Muscle of back (tissue), 11 donors: ENCODE results near the gene EIF3J. TPM values are rescaled to one million over a fixed set of nuclear protein-coding genes. Genes with fewer than 3 reads are reported as not detected.
"Not testable (repeated sequence)": the region's sequence is repeated elsewhere in the genome, so short reads cannot be mapped to it uniquely, and the experiment has no call there.

ENCODE experiments used
- DNase-seq, 3 donors: peaks; one replicate each; pipeline versions ENCODE4 v3.0.0 to v3.0.0-alpha.2; 2013
- polyA plus RNA-seq, 10 donors: library from polyadenylated mRNA; unstranded; fragments of 120-200 nt; gene quantifications; one replicate each; pipeline ENCODE4 v1.2.1, GENCODE V29; 2013; ENCODE audit not compliant: insufficient read length in 10 of 10

Gene EIF3J
- polyA plus RNA-seq, 10 donors = 72.3 to 103 (median 90.1) TPM

- DNase-seq = no peak
These were observed 841 bp downstream of the EIF3J start for GRCh38 chr15:44537735-44538240.

DNA sequence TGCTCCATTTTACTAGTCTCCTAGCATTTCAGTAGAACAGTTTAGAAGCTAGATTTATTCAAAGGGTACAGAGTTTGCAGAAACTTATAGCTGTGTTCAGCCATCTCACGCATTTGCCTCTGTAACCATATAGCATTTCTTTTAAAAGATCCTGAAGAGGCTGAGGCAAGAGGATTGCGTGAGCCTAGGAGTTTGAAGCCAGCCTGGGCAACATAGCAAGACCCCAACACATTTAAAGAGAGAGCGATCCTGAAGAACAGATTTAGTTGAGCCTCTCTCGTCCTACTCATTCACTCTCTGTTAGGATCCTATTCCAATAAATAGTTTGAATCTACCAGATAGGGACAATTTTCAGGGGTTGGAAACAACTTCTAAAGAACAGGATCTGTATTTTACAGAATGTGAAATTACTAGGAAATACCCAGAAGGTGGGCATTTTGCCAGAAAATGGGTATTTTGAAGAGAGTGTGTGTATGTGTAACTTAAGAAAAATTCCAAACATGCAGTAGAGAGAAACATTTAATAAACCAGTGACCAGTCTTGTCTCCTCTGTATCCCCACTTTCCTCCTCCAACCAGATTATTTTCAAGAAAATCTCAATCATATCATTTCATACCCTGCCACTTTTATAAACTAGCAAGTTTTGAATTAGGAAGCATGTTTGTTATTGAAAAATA, 4.5 kb downstream of the EIF3J start:
- DNase-seq = peak in 1 of 3 donors; percentile 70

DNA sequence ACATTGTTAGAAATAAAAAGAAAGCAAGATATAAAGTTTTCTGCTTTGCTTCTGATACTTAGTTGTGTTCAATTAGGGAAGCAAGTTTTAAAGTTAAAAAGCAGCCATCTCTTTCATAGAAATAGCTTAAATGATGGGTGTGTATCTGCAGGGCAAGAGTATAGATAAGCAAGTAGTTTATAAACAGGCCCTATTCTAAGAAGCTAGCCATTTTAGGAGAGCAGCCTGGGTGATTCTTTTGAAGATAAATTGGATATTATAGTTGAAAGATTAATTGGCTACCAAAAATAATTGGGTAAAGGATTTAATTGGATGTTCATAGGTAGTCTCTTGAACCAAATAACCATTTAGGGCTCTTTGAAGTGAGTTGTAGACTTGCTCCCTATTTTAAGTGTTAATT, 5.6 kb downstream of the EIF3J start:
- DNase-seq = no peak

GRCh38 chr15:44544745-44545144, 7.8 kb downstream of the EIF3J start:
- DNase-seq = not testable (repeated sequence)

- no peak for DNase-seq
These were observed 9.2 kb downstream of the EIF3J start for GRCh38 chr15:44545913-44546802.

GRCh38 chr15:44549152-44549551, 12.2 kb downstream of the EIF3J start:
- DNase-seq = not testable (repeated sequence)

DNA sequence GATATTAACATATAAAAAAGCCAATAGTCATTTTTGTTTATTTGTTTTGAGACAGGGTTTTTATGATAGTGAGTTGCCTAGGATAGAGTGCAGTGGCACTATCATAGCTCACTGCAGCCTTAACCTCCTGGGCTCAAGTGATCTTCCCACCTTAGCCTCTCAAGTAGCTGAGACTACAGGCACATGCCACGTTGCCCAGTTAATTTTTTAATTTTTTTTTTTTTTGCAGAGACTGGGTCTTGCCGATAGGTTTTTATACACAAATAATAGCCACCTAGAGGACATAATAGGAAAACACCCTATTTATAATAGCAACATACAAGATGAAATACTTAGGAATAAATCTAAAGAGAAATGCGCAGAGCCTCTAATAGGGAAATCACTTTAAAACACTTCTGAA, 13.3 kb downstream of the EIF3J start:
- DNase-seq = no peak

- no peak for DNase-seq
These were observed 13.8 kb downstream of the EIF3J start for GRCh38 chr15:44550734-44551133.

GRCh38 chr15:44554934-44555723, 18.2 kb downstream of the EIF3J start:
- DNase-seq = no peak

- not testable (repeated sequence) for DNase-seq
These were observed 24.0 kb downstream of the EIF3J start for GRCh38 chr15:44560926-44561325.

DNA sequence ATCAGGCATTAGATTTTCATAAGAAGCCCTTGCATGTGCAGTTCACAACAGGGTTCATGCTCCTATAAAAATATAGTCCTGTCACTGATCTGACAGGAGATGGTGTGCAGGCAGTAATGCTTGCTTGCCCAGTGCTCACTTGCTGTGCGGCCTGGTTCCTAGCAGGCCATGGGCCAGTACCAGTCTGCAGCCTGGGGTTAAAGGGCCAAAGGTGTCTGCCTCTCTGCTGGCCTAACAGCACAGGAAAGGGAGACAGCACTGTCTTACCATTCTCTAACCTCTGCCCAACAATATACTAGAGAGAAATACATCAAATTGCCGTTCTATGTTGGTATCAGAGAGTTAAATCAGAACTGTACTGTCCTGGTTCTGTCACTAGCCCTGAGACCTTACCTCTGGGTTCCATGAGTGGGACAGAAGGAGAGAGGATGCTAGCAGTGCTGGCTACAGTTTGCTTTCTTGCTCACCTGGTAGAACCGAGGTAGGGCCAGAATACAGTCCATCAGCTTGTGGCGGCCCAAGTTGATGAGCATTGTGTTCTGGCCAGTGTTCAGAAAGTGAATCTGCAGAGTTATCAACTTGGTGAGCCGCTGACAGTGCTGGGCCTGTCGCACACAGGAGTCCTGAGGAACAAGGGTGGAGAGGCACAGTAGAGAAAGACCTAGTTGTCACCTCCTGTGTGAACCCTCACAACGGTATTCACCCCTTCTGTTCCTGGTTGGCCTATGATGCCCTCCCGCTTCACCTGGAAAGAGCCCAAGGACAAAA, 28.6 kb downstream of the EIF3J start:
- no peak for DNase-seq

DNA sequence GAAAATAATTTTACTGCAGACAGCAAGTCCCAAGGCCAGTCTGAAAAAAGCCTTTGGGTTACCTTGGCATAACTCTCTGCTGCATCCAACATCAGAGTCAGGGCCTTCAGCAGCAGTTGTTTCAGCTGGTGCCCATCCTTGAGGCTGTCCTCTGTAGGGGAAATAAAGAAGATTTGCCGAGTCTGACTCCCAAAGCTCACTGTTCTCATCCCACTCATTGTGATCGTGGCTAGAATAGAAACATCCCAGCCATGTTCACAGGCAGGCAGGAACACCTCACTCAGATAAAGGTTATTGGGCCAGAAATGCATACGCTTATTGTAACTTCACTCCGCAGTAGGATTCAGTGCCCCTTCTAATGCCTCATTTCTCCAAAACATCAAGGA, 29.2 kb downstream of the EIF3J start:
- no peak for DNase-seq

DNA sequence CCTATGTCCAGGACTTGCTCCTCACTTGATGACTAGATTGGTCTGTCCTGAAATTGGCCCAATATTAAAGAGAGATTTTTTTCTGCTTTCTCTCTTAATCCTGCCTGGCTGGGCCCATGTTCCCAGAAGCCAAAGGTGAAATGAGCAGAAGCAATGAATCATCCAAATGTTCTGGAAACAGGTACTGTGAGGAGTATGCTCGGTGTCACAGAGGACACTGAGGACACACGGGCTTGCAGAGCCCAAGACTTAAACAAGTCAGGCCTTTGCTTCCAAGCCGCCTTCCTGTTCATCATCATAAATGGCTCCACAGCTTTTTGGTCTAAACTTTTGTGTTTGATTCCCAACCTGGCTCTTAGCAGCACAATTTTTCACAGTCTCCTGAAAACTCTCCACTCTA, 31.4 kb downstream of the EIF3J start:
- DNase-seq = no peak

DNA sequence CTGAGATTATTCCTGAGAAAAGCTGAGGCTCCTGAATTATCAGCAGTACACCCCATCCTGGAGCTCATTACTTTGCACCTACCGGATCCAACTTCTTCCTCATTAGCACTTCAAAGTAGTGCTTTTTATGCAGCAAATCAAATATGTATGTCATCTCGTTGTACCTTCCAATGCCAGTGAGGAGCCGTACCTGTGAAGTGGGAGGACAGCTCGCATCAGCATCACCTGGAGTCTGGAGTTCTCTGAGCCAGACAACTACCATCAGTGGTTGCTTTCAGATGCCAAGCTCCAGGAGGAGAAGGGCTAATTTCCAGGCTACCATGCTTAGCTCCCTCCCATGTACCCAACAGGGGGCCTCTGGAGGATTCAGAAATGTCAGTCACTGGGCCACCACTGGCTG, 32.4 kb downstream of the EIF3J start:
- no peak for DNase-seq

DNA sequence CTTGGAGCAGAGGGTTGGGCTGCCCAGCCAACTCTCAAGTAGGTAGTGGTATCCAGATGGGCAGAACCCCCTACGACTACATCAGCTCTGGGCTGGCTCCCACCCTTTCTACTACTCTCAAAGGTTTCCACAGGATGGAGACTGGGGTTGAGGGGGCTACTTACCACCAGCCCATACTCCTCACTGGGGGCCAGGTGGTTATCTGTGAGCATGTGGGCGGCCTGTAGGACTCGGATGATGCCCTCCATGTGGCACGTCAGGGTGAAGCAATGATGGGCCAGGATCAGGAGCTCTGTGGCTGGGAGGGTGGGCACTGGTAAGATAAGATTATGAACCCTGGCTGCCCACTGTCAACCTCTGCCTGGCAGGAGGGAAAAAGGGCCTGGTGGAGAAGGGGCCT, 33.4 kb downstream of the EIF3J start:
- DNase-seq = no peak

DNA sequence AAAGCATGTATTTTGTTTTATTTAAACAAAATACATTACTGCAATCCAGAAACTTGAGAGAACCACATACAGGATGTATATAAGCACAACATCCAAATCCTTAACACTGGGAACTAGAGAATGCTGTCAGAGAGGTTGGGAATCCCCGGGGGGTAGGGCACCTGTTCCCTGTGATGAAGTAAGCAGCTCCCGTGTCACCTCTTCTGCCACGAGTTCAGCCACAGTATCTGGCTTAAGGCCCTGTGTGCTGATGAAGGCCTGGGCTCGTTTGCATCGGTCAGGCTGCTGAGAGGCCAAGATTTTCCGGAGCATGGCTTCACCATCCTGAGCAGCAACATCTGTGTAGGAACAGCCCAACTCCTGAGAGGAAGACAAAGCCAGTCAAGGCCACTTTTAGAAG, 36.4 kb downstream of the EIF3J start:
- peak in 1 of 3 donors; percentile 10 for DNase-seq

DNA sequence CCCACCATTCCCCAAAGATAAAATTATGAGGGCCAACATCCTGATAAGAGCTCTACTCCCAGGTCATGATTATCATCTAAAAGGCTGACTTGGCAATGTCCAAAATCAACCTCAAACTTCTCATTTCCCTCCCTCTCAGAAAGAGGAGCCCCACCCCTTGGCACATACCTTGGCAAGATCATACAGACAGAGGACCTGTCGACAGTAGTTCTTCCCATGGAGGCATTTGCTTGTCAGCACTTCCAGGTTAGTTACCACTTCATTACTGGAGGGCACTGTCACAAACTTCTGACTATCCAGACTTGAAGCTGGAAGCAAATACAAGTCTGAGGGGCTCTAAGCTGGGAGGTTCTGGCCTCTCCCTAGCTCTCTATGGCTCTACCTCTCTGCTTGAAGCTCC, 37.8 kb downstream of the EIF3J start:
- DNase-seq = no peak

GRCh38 chr15:44580105-44580504, 43.2 kb downstream of the EIF3J start:
- DNase-seq = no peak

- DNase-seq = no peak
These were observed 47.3 kb downstream of the EIF3J start for GRCh38 chr15:44584162-44584749.

GRCh38 chr15:44585633-44586032, 48.7 kb downstream of the EIF3J start:
- DNase-seq = no peak

- DNase-seq = no peak
These were observed 51.6 kb downstream of the EIF3J start for GRCh38 chr15:44588541-44588940.
